NCI-H774 (cell line): ENCODE results near the gene RPL13.
"Not testable (repeated sequence)": the region's sequence is repeated elsewhere in the genome, so short reads cannot be mapped to it uniquely, and the experiment has no call there.

Experiments used
- DNase-seq: peaks from one replicate; lab custom pipeline; 2025; lab: John Stamatoyannopoulos, UW

Gene RPL13

DNA sequence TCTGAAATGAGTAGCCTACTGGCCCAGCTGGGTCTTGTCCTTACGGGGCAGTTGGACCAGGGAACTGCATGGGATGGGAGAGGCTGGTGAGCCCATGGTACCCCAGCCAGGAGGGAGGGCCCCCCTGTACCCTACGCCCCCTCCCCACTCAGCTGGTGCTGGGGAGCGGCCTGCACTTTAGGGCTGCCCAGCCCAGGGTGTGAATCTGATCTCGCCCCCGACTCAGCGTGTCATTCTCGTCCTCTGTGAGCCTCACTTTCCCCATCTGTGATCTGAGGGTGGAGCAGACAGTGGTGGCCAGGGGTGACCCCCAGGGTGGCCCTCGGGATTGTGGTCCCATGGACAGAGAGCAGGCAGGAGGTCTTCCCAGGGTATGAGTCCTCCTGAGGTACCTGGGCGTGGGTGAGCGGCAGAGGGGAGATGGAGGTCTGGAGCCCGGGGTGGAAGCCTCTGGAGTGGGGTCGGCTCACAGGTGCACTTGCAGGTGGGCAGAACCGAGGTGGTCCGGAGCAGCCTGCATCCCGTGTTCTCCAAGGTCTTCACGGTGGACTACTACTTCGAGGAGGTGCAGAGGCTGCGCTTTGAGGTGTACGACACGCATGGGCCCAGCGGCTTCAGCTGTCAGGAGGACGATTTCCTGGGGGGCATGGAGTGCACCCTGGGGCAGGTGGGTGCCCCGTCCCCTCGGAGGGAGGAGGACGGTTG is 16.7 kb downstream of the RPL13 start:
- DNase-seq: no peak

DNA sequence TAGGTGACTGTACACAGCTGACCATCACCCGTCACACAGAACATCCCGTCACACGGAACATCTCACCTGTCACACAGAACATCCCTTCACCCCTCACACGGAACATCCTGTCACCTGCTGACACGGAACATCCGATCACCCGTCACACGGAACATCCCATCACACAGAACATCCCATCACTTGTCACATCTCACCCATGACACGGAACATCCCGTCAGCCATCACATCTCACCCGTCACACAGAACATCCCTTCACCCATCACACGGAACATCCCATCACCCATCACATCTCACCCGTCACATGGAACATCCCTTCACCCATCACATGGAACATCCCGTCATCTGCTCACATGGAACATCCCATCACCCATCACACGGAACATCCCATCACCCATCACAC is 18.9 kb downstream of the RPL13 start:
- no peak for DNase-seq

DNA sequence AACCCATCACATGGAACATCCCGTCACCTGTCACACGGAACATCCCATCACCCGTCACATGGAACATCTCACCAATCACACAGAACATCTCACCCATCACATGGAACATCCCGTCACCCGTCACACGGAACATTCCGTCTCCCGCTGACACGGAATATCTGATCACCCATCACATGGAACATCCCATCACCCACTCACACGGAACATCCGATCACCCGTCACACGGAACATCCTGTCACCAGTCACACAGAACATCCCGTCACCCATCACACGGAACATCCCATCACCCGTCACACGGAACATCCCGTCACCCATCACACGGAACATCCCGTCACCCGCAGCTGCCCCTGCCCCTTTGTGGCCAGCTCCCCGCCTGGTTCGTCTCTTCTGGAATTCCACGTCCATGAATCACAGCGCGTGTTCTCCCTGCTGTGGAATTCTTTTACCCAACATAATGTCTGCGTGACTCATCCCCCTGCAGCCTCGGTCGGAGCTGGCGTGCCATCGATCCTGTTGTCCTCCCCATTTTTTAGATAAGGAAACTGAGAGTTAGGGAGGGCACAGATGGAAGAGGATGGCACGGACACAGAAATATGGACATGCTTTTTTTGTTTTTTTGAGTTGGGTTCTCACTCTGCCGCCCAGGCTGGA is 20.7 kb downstream of the RPL13 start:
- DNase-seq: no peak

DNA sequence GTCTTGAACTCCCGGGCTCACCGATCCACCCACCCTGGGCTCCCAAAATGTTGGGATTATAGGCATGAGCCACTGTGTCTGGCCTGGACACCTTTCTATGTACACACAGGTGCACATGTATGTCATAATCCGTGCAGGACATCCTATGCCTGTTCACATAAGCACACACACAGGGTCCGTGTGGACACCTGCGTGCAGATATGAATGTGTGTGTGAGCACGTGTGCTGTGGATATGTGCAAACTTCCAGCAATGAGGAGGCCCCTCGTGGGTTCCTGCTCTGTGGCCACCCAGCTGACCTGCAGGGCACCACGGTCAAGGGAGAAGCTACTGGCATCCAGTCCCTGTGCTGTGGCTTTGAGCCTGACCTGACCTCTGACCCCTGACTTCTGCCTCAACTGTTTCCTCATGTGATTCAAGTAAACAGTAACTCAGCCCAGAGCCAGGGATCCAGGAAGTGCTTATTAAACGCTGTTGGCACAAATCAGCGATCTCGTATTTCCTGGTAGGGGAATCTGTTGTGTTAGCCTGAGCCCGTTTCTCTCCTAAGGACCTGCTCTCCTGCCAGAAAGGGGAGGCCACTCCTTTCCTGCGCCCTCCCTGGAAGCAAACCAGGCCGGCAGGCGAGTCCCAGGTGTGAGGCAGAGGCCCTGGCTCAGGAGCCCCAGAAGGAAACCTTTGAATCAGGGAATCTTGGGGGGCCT is 21.5 kb downstream of the RPL13 start:
- no peak for DNase-seq

DNA sequence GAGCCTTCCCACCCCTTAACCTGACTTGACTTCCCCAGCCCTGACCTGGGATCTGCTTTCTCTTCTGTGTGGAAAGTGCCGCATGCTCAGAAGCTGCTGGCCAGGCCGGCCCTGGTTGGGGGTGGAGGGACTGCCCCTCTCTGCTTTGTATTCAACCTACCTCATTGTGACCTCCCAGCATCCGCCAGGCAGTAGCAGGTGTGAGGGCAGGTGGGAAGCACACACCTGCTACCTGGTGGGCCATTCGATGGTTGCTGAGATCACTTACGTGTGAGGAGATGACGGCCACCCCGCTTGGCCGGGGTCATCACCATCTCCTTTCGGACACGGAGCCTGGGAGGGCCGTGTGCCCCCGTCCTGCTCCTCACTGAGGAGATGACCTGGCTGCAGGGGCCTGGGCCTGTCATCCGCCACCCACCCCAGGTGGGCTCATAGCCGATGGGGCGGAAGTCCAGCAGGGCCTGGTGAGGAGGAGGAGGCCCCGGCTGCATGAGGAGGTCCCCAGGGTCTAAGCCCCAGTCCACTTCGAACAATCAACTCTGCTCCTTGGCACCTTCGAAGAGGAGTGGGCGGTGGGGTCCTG is 22.2 kb downstream of the RPL13 start:
- DNase-seq: no peak

DNA sequence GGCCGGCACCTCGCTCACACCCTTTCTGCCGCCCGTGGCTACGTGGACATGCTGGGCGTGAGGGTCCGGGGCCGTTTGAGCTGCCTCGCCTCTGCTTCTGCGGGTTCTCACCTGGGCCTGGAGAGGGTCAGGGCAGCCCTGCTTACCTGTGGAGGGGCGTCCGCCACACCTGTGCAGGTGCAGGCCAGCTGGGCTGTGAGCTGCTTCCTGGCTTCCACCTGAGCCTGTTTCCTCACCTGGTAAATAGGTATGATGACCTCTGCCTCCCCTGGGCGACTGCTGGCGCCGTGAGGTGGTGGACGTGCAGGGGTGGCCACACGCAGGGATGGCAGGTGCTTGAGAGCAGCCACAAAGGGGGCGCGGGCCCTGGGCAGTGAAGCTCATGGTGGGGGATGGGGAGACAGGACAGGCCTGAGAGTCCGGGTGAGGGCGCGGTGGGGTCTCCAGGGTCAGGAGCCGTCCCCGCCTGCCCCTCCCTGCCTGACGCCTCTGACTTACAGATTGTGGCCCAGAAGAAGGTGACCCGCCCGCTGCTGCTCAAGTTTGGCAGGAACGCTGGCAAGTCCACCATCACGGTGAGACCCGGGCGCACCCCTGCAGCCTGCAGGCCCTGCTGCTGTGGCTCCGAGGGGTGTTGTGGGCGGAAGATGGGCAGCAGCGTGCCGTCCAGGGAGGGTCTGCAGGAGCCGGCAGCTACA is 22.9 kb downstream of the RPL13 start:
- no peak for DNase-seq

DNA sequence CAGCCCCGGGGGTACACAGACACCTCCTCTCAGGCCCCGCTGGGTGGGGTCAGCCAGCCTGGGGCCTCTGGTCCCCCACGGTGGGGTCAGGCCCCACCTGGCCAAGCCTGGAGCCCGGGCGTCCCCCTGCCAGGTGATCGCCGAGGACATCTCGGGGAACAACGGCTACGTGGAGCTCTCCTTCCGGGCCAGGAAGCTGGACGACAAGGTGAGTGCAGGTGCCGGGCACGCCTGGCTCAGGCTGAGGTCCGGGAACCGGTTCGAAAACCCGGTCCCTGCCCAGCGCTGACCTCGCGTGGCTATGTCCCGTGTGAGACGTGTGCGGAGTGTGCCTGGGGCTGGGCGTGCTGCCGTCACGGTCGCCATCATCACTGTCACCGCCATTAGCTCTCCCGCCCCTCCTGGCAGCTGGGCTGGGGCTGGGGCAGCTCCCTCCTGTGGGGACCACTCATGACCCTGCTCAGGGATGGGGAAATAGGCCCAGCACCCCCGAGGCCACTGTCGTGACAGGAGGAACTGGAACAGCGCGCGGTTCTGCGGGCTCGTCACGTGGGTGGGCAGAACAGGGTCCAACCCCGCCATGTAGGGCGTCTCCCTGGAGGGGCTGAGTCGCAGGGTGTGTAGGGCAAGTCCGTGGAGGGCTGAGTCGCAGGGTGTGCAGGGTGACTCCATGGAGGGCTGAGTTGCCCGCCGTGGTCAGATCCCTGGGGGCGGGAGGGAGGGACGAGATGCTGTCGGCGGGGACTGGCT is 23.6 kb downstream of the RPL13 start:
- no peak for DNase-seq

DNA sequence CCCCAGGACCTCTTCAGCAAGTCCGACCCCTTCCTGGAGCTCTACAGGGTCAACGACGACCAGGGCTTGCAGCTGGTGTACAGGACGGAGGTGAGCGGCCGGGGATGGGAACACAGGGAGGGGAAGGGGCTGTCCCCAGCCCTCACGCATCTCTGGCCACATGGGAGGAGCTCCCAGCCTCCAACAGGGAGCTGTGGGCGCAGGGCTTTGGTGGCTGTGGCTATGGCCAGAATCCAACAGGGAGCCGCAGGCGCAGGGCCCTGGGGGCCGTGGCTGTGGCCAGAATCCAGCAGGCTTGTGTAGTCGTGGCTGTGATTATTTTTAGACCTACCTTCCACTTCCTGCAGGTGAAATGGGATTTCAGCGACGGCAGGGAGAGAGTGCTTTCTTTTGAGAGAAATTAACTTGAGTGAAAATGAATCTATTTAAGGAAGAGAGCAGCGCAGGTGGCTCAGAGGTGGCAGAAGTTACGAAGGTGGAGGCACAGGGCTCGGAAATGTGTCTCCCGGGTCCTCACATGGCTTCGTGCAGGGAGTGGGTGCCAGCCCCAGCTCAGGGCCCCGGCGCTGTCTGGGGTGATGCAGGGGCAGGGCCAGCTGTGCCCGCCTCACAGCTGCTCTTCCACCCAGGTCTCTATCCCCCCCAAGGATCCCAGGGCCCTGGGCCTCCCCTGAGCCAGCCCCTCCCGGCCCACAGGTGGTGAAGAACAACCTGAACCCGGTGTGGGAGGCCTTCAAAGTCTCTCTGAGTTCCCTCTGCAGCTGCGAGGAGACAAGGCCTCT is 24.5 kb downstream of the RPL13 start:
- no peak for DNase-seq

DNA sequence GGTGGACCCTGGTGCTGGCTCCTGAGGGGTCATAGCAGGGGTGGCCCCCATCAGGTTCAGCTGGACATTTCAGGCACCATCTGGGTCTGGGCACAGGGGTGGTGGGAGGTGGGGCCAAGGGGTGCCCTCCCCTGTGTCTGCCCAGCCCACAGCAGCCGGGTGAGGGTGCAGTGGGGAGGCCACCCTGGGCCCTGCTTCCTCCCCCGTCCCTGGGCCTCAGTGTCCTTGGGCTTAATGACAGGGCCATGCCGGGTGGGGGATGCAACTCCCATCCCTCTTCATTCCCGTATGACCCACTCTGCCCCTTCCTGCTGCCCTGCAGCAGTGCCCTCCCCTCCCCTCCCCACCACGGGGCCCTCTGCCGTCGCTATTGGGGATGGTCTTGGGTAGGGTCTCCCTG is 25.7 kb downstream of the RPL13 start:
- DNase-seq: no peak

DNA sequence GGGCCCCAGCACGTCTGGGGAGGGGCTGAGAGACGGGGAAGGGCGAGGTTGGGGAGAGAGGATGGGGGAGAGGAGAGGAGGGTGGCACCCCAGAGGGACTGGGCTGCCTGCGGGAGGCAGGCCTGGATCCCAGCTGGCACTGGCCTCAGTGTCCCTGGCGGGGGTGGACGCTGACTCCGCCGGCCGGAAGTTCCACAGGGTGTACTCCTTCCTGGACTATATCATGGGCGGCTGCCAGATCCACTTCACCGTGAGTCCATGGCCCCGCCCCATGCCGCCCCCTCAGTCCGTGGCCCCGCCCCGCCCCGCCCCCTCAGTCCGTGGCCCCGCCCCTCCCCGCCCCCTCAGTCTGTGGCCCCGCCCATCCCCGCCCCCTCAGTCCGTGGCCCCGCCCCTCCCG is 26.4 kb downstream of the RPL13 start:
- DNase-seq: peak; percentile 25

DNA sequence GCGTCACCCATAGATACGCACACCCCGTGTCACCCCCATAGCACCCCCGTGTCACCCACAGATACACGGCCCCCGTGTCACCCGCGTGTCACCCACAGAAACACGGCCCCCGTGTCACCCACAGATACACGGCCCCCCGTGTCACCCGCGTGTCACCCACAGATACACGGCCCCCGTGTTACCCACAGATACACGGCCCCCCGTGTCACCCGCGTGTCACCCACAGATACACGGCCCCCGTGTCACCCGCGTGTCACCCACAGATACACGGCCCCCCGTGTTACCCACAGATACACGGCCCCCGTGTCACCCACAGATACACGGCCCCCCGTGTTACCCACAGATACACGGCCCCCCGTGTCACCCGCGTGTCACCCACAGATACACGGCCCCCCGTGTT is 27.2 kb downstream of the RPL13 start:
- not testable (repeated sequence) for DNase-seq

DNA sequence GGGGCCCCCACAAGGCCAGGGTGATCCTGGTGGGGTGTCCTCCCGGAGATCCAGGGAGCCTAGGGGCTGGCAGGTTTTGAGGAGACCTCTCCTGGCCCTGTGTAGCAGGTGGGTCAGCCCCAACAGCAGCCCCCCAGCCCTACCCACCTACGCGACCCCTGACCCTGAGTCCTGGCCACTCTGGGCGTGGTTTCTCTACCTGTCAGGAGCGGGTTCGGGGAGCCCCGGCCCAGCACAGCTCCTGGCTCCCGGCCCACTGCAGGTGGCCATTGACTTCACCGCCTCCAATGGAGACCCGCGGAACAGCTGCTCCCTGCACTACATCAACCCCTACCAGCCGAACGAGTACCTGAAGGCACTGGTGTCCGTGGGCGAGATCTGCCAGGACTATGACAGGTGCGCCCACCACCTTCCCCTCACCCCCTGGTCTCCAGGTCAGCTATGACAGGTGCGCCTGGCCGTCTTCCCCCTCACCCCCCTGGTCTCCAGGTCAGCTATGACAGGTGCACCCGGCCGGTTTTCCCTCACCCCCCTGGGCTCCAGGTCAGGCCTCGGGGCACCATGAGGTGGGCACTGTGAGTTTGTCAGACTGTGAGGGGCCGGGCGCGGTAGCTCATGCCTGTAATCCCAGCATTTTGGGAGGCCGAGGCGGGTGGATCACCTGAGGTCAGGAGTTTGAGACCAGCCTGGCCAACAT is 28.1 kb downstream of the RPL13 start:
- no peak for DNase-seq

DNA sequence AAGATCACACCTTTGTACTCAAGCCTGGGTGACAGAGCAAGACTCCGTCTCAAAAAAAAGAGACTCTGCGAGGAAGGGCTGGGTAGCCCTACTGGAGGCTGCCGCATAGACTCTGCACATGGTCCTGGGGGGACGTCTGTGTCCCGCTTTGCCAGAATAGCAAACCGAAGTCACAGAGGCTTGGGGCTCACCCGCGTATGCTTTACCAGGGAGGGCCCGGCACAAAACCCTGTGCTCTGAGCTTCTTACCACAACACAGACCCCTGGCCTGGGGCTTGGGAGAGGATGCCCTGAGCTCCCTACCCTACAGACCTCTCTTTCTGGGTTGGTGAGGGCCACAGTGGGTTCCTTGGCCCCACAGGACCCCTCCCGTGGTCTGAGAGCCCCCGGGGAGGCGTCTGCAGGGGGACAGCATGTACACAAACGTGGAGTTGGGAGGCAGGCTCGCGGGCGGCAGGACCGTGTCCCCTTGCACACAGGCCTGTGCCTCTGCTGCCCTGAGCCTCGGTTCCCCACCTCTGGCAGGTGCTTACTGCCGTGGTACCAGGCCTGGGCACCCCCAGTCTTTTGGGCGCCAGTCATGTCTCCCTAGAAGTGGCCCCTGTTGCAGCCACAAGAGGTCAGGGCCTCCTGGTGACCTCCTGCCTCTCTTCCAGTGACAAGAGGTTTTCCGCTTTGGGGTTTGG is 28.9 kb downstream of the RPL13 start:
- DNase-seq: no peak

DNA sequence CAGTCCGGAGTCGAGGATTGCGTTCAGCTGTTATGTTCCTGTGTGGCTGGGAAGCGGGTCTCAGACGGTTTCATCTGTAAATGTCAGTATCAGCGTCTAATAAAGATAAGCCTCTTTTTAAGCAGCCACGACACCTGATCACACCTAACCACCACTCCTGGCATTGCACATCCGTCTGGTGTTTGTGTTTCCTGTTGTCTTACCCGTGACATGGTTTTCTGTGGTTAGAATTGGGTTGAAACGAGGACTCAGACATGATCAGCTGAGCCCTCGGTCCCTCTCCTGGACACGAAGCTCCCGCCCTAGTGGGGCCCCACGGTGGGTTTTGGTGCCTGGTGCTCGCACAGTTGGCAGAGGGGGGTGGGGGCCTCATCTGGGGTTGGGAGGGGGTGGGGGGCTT is 33.4 kb downstream of the RPL13 start:
- no peak for DNase-seq

DNA sequence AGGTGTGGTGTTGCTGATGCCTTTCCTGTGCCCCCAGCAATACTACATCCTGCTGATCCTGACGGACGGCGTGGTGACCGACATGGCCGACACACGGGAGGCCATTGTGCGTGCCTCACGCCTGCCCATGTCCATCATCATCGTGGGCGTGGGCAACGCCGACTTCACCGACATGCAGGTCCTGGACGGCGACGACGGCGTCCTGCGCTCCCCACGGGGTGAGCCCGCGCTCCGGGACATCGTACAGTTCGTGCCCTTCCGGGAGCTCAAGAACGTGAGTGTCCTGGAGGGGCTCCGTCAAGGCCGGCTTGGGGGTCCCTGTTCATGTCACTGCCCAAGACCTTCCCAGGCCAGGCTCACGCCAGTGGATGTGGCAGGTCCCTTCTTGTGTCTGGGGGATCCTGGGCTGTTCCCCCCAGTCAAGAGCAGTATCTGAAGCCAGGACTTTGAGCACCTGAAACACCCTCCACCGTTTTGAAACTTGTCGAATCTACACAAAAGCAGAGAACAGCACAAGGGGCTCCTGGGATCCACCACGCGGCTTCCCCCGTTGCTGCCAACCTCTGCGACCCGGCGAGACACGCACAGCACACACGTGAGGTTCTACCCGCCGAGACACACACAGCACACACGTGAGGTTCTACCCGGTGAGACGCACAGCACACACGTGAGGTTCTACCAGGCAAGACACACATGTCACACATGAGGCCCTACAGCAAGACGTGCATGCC is 35.0 kb downstream of the RPL13 start:
- no peak for DNase-seq

DNA sequence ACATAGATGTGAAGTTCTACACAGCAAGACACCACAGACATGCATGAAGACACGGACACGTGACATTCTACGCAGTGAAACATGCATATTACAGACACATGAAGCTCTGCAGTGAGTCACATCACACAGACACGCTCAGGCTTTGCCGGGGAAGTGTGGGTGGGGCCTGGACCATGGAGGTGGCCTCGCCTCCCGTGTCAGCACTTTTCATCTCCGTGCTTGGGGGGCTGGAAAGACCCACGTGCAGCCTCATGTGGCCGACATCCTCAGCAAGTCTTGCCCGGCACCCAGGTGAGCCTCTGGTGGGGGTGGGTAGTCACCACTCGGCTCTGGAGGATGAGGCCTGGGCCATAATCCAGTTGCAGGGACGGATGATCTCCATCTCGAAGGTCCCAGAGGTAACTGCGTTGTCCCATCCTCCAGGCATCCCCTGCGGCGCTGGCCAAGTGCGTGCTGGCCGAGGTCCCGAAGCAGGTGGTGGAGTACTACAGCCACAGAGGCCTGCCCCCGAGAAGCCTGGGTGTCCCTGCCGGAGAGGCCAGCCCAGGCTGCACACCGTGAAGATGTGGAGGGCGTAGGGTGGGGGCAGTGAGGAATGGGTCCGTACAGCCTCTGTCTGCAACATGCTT is 35.7 kb downstream of the RPL13 start:
- no peak for DNase-seq

DNA sequence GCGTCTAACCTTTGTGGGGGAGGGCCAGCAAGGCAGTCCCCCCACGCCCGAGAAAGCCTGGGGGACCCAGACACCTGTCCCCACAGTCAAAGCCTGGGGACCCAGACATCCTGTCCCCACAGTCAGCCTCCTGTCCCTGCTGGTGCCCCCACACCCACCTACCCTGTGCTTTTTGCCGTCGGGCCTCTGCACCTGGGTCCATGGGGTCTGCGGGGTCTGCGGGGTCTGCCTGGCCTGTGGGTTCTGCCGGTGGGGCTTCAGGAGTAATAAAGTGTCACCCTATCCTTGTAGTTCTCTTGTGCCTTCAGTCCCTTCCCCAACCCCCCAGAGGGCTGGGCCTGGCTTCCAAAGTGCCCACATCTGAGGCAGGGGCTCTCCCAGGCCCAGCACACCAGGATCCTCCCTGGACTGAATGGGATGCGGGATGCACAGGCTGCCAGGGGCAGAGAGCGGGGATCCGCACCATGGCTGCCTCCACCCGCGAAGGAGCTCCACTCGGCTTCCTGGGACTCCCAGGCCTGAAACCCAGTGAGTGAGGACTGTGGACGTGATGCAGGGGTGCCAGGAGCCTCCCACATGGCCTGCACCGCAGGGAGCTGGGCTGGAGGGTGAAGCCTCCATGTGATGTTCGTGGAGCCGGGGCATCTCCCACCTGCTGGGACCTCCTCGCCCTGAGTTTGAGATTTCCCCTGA is 36.6 kb downstream of the RPL13 start:
- DNase-seq: no peak

DNA sequence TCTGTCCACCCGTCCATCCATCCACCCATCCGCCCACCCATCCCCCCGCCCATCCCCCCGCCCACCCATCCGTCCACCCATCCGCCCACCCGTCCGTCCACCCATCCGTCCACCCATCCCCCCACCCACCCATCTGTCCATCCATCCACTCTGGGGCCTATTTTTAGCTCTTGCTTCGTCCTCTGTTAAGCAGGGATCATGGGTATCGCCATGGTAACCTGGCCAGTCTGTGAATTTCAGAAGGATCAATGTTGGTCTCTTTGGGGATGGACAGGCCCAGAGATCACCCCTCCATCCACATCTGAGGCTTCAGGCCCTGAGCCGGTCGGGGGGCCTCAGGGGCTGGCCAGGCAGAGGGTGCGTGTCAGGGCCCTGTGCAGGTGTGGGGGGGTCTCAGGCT is 37.7 kb downstream of the RPL13 start:
- DNase-seq: no peak
